Measurements from ENCODE around the gene STING1. TPM values are rescaled to one million over a fixed set of nuclear protein-coding genes. Genes with fewer than 3 reads are reported as not detected.

Gene STING1
- total and polyA plus RNA-seq, 2 of the 13 experiments (the other 11 are each of a cell fraction or from before 2014, with no cell fraction given) = 1.3 to 4.4 TPM

DNA sequence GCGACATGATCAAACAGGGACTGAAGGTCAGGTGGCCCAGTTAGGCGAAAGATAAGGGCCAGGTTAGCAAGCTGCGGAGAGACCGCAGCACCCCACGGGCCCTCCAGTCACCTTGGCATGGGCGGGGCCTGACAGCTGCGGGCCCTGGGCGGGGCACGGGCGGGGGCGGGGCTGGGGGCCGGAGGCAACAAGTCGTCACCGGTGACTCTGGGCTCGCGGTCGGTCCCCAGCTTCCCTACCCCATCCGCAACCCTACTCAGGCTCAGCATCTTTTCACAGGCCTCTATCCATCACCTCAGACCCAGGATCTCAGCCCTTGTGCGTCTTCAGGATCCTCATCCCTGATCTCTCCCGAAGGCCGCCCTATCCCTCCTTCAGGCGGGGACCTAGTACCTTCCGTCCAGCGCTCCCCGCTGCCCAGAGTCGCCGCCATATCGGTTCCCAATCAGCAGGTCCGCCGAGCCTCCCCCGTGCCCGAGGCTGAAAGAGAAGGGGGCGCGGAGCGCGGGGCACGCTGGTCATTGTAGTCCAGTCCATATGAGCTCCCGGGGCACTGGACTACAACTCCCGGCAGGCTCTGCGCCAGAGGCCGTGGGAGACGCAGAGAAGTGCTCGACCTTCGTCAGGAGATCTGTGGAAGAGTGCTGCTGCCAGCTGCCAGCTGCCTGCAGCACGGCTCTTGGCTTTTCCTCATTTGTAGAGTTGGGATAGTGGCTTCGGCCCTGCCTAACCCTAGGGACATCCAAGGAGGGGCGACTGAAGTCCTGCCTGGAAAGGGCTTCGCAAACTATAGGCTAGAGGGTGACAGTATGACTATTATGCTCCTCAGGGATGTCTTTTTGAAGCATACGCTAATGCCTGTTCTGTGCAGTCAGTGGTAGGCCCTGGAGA, 43.3 kb downstream of the STING1 start, which contains the start of gene DNAJC18 (continued):
- TF ChIP-seq ZNF101 (CRISPR knock-in tag; IDR thresholded peaks at IDR 0.05; ENCODE audit: borderline replicate concordance, low read depth) (no peak), EEA1 (CRISPR knock-in tag; IDR thresholded peaks at IDR 0.05; ENCODE audit: borderline replicate concordance) (no peak), POGZ (CRISPR knock-in tag; IDR thresholded peaks at IDR 0.05) (peak; percentile 42; the same call in 1 of the 2 replicates), RELA (CRISPR knock-in tag; IDR thresholded peaks at IDR 0.05) (0 out of 2 replicates have a peak, but pooled peaks have one; percentile 19), IRF2 (CRISPR knock-in tag; IDR thresholded peaks at IDR 0.05) (peak; percentile 96), TAF1 (CRISPR knock-in tag; IDR thresholded peaks at IDR 0.05) (peak; percentile 68; the same call in 1 of the 2 replicates), FOXM1 (CRISPR knock-in tag; IDR thresholded peaks at IDR 0.05) (no peak), ZNF224 (CRISPR knock-in tag; IDR thresholded peaks at IDR 0.05) (no peak), ZNF891 (CRISPR knock-in tag; IDR thresholded peaks at IDR 0.05) (0 out of 2 replicates have a peak, but pooled peaks have one; percentile 36), JUND (CRISPR knock-in tag; IDR thresholded peaks at IDR 0.05) (no peak), MEIS1 (CRISPR knock-in tag; IDR thresholded peaks at IDR 0.05; ENCODE audit: borderline replicate concordance) (no peak), YEATS2 (CRISPR knock-in tag; IDR thresholded peaks at IDR 0.05; ENCODE audit: borderline replicate concordance) (peak; percentile 59; the same call in 1 of the 2 replicates)
- TF ChIP-seq, protein P1, sequence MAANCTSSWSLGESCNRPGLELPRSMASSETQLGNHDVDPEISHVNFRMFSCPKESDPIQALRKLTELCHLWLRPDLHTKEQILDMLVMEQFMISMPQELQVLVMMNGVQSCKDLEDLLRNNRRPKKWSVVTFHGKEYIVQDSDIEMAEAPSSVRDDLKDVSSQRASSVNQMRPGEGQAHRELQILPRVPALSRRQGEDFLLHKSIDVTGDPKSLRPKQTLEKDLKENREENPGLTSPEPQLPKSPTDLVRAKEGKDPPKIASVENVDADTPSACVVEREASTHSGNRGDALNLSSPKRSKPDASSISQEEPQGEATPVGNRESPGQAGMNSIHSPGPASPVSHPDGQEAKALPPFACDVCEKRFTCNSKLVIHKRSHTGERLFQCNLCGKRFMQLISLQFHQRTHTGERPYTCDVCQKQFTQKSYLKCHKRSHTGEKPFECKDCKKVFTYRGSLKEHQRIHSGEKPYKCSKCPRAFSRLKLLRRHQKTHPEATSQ (CRISPR knock-in tag; IDR thresholded peaks at IDR 0.05; ENCODE audit: borderline replicate concordance) = no peak
- TF ChIP-seq, protein P2, sequence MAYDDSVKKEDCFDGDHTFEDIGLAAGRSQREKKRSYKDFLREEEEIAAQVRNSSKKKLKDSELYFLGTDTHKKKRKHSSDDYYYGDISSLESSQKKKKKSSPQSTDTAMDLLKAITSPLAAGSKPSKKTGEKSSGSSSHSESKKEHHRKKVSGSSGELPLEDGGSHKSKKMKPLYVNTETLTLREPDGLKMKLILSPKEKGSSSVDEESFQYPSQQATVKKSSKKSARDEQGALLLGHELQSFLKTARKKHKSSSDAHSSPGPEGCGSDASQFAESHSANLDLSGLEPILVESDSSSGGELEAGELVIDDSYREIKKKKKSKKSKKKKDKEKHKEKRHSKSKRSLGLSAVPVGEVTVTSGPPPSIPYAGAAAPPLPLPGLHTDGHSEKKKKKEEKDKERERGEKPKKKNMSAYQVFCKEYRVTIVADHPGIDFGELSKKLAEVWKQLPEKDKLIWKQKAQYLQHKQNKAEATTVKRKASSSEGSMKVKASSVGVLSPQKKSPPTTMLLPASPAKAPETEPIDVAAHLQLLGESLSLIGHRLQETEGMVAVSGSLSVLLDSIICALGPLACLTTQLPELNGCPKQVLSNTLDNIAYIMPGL (CRISPR knock-in tag; IDR thresholded peaks at IDR 0.05; ENCODE audit: borderline replicate concordance in 1 of 2, low read depth in 1 of 2) = peak; percentile 55 to 71; a peak in 3 of 4 replicates
- TF ChIP-seq, protein P3, sequence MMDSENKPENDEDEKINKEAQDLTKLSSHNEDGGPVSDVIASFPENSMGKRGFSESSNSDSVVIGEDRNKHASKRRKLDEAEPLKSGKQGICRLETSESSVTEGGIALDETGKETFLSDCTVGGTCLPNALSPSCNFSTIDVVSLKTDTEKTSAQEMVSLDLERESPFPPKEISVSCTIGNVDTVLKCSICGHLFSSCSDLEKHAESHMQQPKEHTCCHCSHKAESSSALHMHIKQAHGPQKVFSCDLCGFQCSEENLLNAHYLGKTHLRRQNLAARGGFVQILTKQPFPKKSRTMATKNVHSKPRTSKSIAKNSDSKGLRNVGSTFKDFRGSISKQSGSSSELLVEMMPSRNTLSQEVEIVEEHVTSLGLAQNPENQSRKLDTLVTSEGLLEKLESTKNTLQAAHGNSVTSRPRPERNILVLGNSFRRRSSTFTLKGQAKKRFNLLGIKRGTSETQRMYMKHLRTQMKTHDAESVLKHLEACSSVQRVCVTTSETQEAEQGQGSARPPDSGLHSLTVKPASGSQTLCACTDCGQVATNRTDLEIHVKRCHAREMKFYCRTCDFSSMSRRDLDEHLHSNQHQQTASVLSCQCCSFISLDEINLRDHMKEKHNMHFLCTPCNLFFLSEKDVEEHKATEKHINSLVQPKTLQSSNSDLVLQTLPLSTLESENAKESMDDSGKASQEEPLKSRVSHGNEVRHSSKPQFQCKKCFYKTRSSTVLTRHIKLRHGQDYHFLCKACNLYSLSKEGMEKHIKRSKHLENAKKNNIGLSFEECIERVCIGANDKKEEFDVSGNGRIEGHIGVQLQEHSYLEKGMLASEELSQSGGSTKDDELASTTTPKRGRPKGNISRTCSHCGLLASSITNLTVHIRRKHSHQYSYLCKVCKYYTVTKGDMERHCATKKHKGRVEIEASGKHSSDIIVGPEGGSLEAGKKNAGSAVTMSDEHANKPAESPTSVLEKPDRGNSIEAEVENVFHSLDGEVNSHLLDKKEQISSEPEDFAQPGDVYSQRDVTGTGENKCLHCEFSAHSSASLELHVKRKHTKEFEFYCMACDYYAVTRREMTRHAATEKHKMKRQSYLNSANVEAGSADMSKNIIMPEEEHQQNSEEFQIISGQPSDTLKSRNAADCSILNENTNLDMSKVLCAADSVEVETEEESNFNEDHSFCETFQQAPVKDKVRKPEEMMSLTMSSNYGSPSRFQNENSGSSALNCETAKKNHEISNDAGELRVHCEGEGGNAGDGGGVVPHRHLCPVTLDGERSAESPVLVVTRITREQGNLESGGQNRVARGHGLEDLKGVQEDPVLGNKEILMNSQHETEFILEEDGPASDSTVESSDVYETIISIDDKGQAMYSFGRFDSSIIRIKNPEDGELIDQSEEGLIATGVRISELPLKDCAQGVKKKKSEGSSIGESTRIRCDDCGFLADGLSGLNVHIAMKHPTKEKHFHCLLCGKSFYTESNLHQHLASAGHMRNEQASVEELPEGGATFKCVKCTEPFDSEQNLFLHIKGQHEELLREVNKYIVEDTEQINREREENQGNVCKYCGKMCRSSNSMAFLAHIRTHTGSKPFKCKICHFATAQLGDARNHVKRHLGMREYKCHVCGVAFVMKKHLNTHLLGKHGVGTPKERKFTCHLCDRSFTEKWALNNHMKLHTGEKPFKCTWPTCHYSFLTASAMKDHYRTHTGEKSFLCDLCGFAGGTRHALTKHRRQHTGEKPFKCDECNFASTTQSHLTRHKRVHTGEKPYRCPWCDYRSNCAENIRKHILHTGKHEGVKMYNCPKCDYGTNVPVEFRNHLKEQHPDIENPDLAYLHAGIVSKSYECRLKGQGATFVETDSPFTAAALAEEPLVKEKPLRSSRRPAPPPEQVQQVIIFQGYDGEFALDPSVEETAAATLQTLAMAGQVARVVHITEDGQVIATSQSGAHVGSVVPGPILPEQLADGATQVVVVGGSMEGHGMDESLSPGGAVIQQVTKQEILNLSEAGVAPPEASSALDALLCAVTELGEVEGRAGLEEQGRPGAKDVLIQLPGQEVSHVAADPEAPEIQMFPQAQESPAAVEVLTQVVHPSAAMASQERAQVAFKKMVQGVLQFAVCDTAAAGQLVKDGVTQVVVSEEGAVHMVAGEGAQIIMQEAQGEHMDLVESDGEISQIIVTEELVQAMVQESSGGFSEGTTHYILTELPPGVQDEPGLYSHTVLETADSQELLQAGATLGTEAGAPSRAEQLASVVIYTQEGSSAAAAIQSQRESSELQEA (CRISPR knock-in tag; IDR thresholded peaks at IDR 0.05; ENCODE audit: not compliant biosample characterization) = peak; percentile 21

Measured in HepG2 (cell line).